ENCODE measurements around the gene FAM180B.

DNA sequence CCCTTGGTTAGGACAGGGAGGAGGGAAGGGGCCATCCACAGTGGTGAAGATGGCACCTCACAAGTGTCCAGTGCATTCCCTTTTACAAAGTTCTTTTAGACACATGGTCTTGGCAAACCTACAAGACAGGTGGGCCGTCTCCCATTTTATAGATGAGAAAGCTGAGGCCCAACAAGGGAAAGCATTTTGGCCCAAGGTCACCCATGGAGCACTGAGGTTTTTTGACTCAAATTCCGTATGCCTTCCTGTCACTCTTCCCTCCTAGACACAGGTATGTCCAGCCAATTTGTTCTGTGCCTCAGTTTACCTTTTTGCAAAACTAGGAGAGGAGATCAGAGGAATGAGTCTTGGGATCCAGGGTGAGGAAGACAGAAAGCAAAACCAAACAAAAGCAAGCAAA lies 6.5 kb downstream of the FAM180B start:
- TF ChIP-seq BHLHE40 (IDR thresholded peaks at IDR 0.05; ENCODE audit: borderline replicate concordance): no peak
- TF ChIP-seq ZNF384 (IDR thresholded peaks at IDR 0.05): no peak
- TF ChIP-seq ARNT (IDR thresholded peaks at IDR 0.05): no peak
- no peak for TF ChIP-seq ELF4 (IDR thresholded peaks at IDR 0.05)
- no peak for TF ChIP-seq SP1 (IDR thresholded peaks at IDR 0.05)
- no peak for TF ChIP-seq SUZ12 (IDR thresholded peaks at IDR 0.05)

Data from HEK293T (cell line).